CD4-positive, alpha-beta T cell treated with Interleukin-2 at 100 ng/mL for 4 hours (primary cell): Measurements from ENCODE around the gene TIMP2.

Source experiments
- DNase-seq: peaks from one replicate; pipeline ENCODE4 v3.0.0-alpha.2; 2020; ENCODE audit warnings: low spot score

TIMP2 gene

GRCh38 chr17:78812855-78813254 lies 112.3 kb downstream of the TIMP2 start:
- DNase-seq, result no peak

GRCh38 chr17:78808163-78808562 lies 117.0 kb downstream of the TIMP2 start:
- DNase-seq, result no peak

GRCh38 chr17:78806451-78806850 lies 118.7 kb downstream of the TIMP2 start:
- peak; percentile 67 for DNase-seq

DNA sequence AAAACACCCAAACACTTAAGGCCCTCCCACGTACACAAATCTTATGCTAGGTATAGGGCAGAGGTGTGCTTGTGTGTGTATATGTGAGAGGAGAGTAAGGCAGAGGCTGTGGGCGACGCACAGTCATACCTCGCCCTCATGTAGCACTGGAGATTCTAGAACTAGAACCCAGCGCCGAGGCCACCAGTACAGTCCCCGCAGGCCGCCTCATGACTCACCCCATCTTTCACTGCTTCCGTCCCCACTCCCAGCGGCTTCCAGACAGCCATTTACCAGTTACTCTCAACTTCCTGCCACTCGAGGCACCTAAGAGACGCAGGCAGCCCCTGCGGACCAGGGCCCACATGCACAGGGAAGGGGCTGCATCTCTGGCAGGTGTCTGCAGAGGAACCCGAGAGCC lies 119.9 kb downstream of the TIMP2 start:
- DNase-seq, result peak; percentile 84

- no peak for DNase-seq
Measured at GRCh38 chr17:78804777-78805176, 120.4 kb downstream of the TIMP2 start.

DNA sequence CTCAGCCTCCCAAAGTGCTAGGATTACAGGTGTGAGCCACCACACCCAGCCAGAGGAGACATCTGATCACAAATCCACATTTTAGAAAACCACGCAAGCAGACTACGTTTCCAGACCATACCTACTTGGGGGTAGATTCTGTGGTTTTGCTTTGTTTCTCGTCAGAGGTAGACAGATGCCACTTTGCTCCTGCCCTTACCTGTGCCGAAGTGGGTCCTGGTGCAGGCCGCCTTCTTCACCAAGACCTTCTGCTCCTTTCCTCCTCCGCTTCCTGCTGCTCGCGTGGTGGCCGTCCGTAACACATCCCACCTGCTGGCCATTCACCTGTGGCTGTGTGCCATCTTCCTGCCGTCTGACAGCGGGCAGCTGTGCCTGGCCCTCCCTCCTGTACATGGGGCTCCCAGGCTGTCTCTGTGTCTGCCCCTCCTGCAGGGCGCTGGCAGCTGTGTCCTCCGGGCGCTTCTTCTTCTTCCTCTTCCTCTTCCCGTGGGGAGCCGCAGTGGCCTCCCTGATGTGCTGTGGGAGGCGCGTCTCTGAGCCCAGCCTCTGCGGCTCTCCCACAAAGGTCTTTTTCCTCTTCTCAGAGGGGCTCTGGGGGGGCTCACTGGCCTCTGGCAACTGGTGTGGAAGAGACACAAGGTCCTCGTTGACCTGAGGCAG lies 121.9 kb downstream of the TIMP2 start:
- no peak for DNase-seq
